HepG2 (cell line): ENCODE data around the gene TOM1L2. TPM values are rescaled to one million over a fixed set of nuclear protein-coding genes. Genes with fewer than 3 reads are reported as not detected.

Experiments used
- DNMT3B ChIP-seq: conservative IDR thresholded peaks from 2 replicates; pipeline ENCODE4 v1.6.1; 2016; ENCODE audit warnings: missing biosample characterization, control low read depth
- E2F1 ChIP-seq: sonication (generic); formaldehyde crosslinking; IDR thresholded peaks from 2 replicates; pipeline ENCODE4 v1.5.0; 2020; ENCODE audit warnings: missing genetic modification reagents
- HNF4G ChIP-seq, 2 experiments: sonication (generic) in 1 of 2; formaldehyde crosslinking in 1 of 2; IDR thresholded peaks; 2 replicates each; pipeline versions ENCODE4 v1.4.0 to v1.6.1; 2011 to 2020; ENCODE audit warnings: borderline replicate concordance in 2 of 2, low read depth in 2 of 2, mild to moderate bottlenecking in 2 of 2, low read length in 1 of 2, missing genetic modification reagents in 1 of 2, moderate library complexity in 1 of 2
- HNRNPLL ChIP-seq: fragments of 200-400 bp; formaldehyde crosslinking; IDR thresholded peaks from 2 replicates; pipeline ENCODE4 v1.6.1; 2017; ENCODE audit warnings: mild to moderate bottlenecking, low read depth, low read length; ENCODE audit not compliant: poor library complexity, severe bottlenecking
- KDM1A ChIP-seq: IDR thresholded peaks from 2 replicates; pipeline ENCODE4 v1.6.1; 2016; ENCODE audit warnings: missing compliant biosample characterization
- KLF15 ChIP-seq: sonication (generic); formaldehyde crosslinking; IDR thresholded peaks from 2 replicates; pipeline ENCODE4 v1.8.1; 2023; ENCODE audit warnings: borderline replicate concordance, mild to moderate bottlenecking, inconsistent platforms, missing genetic modification reagents, mixed read lengths
- MED1 ChIP-seq: sonication (generic); formaldehyde crosslinking; IDR thresholded peaks from 2 replicates; pipeline ENCODE4 v1.4.0; 2020; ENCODE audit warnings: missing genetic modification reagents
- MYC ChIP-seq: sonication (generic); formaldehyde crosslinking; IDR thresholded peaks from 2 replicates; pipeline ENCODE4 v1.9.0; 2021; ENCODE audit warnings: missing genetic modification reagents, borderline replicate concordance
- NR2F2 ChIP-seq: IDR thresholded peaks from 2 replicates; pipeline ENCODE4 v1.6.1; 2012; ENCODE audit warnings: low read depth, inconsistent platforms, borderline replicate concordance
- ONECUT2 ChIP-seq: sonication (generic); formaldehyde crosslinking; IDR thresholded peaks from 2 replicates; pipeline ENCODE4 v1.4.0; 2020; ENCODE audit warnings: missing genetic modification reagents
- RCOR2 ChIP-seq: IDR thresholded peaks from 2 replicates; pipeline ENCODE4 v1.6.1; 2016; ENCODE audit warnings: missing biosample characterization, missing genetic modification reagents
- REPIN1 ChIP-seq: sonication (generic); formaldehyde crosslinking; IDR thresholded peaks from 2 replicates; pipeline ENCODE4 v1.8.0; 2022; ENCODE audit warnings: missing genetic modification reagents, low read depth, mild to moderate bottlenecking, borderline replicate concordance
- RXRB ChIP-seq: IDR thresholded peaks from 2 replicates; pipeline ENCODE4 v1.6.1; 2016; ENCODE audit warnings: borderline replicate concordance, missing genetic modification reagents, missing compliant biosample characterization
- SALL1 ChIP-seq: sonication (generic); formaldehyde crosslinking; IDR thresholded peaks from 2 replicates; pipeline ENCODE4 v1.8.0; 2022; ENCODE audit warnings: mild to moderate bottlenecking, missing genetic modification reagents
- SSRP1 ChIP-seq: IDR thresholded peaks from 2 replicates; pipeline ENCODE4 v1.6.1; 2016; ENCODE audit warnings: control low read depth
- ZBTB38 ChIP-seq: sonication (generic); formaldehyde crosslinking; IDR thresholded peaks from 2 replicates; pipeline ENCODE4 v1.5.1; 2020; ENCODE audit warnings: mild to moderate bottlenecking, missing genetic modification reagents
- ZFX ChIP-seq: sonication (generic); formaldehyde crosslinking; IDR thresholded peaks from 2 replicates; pipeline ENCODE4 v1.4.0; 2020; ENCODE audit warnings: mild to moderate bottlenecking, low read depth, missing genetic modification reagents, moderate library complexity
- ZFY ChIP-seq: sonication (generic); formaldehyde crosslinking; IDR thresholded peaks from 2 replicates; pipeline ENCODE4 v1.4.0; 2020; ENCODE audit warnings: missing genetic modification reagents
- ZMYM2 ChIP-seq: sonication (generic); formaldehyde crosslinking; IDR thresholded peaks from 2 replicates; pipeline ENCODE4 v1.8.0; 2022; ENCODE audit warnings: mild to moderate bottlenecking, missing genetic modification reagents
- ZNF629 ChIP-seq: sonication (generic); formaldehyde crosslinking; conservative IDR thresholded peaks from 2 replicates; pipeline ENCODE4 v1.5.0; 2020; ENCODE audit warnings: missing genetic modification reagents
- ZNF687 ChIP-seq: sonication (generic); formaldehyde crosslinking; IDR thresholded peaks from 2 replicates; pipeline ENCODE4 v1.5.1; 2020; ENCODE audit warnings: mild to moderate bottlenecking, missing genetic modification reagents, moderate library complexity
- ZNF709 ChIP-seq: sonication (generic); formaldehyde crosslinking; IDR thresholded peaks from 2 replicates; pipeline ENCODE4 v1.5.0; 2020; ENCODE audit warnings: mild to moderate bottlenecking, missing genetic modification reagents
- ZNF720 ChIP-seq: sonication (generic); formaldehyde crosslinking; IDR thresholded peaks from 2 replicates; pipeline ENCODE4 v1.4.0; 2020; ENCODE audit warnings: missing genetic modification reagents
- ZNF746 ChIP-seq: sonication (generic); formaldehyde crosslinking; IDR thresholded peaks from 2 replicates; pipeline ENCODE4 v1.8.0; 2022; ENCODE audit warnings: mild to moderate bottlenecking, missing genetic modification reagents
- polyA plus RNA-seq, 8 experiments: library from polyadenylated mRNA; depleted of rRNA in 3 of 8; stranded (reverse) in 7 of 8; unstranded in 1 of 8; fragments of >200 nt; fragmentation: Illumina TruSeq in 4 of 8; extraction: Trizol in 4 of 8; gene quantifications; 2 replicates each; pipeline versions ENCODE4 v1.2.1 to v1.2.3, GENCODE V29; 2011 to 2016; ENCODE audit warnings: low read depth in 4 of 8, missing spikeins in 1 of 8, mixed read lengths in 1 of 8; ENCODE audit not compliant: insufficient read depth in 1 of 8
- total RNA-seq, 5 experiments: library from RNA; depleted of rRNA; stranded (reverse); fragments of >200 nt; fragmentation: Illumina TruSeq; extraction: Trizol; gene quantifications; 2 replicates each; pipeline ENCODE4 v1.2.3, GENCODE V29; 2016; ENCODE audit warnings: low read depth in 1 of 5
- TF ChIP-seq, protein P1 (sequence below): sonication (generic); formaldehyde crosslinking; IDR thresholded peaks from 2 replicates; pipeline ENCODE4 v1.5.1; 2020; ENCODE audit warnings: mild to moderate bottlenecking, missing genetic modification reagents, moderate library complexity

TOM1L2 gene
- total and polyA plus RNA-seq, 2 of the 13 experiments (the other 11 are each of a cell fraction or from before 2014, with no cell fraction given), result 4.7 to 7.4 TPM

- no peak for TF ChIP-seq E2F1 (CRISPR knock-in tag)
- peak; percentile 69 for TF ChIP-seq MED1 (CRISPR knock-in tag)
- TF ChIP-seq SSRP1 (CRISPR knock-in tag), result no peak
- TF ChIP-seq ZNF629 (CRISPR knock-in tag), result peak; percentile 55
- TF ChIP-seq RXRB, result peak; percentile 84; the same call in 1 of the 2 replicates
- TF ChIP-seq KLF15, result no peak
- 0 out of 2 replicates have a peak, but pooled peaks have one; percentile 31 for TF ChIP-seq ZMYM2 (CRISPR knock-in tag)
- TF ChIP-seq NR2F2, result peak; percentile 33; the same call in 1 of the 2 replicates
- 0 out of 2 replicates have a peak, but pooled peaks have one; percentile 34 for TF ChIP-seq KDM1A
- TF ChIP-seq ZNF746 (CRISPR knock-in tag), result no peak
- TF ChIP-seq ZFY (CRISPR knock-in tag), result peak; percentile 28; the same call in 1 of the 2 replicates
- TF ChIP-seq ZFX (CRISPR knock-in tag), result peak; percentile 55; the same call in 1 of the 2 replicates
- peak; percentile 94 for TF ChIP-seq ZNF687 (CRISPR knock-in tag)
- peak; percentile 73; the same call in 1 of the 2 replicates for TF ChIP-seq ZBTB38 (CRISPR knock-in tag)
- peak; percentile 78 for TF ChIP-seq HNF4G (IDR thresholded peaks at IDR 0.05; ENCODE audit: borderline replicate concordance, low read depth, low read length)
- TF ChIP-seq HNF4G (CRISPR knock-in tag; IDR thresholded peaks at IDR 0.05; ENCODE audit: borderline replicate concordance, low read depth), result peak; percentile 69; the same call in 1 of the 2 replicates
- TF ChIP-seq ZNF720 (CRISPR knock-in tag), result no peak
- TF ChIP-seq REPIN1 (CRISPR knock-in tag), result peak; percentile 68; the same call in 1 of the 2 replicates
- TF ChIP-seq SALL1 (CRISPR knock-in tag), result peak; percentile 69
- TF ChIP-seq HNRNPLL, result peak; percentile 30
- no peak for TF ChIP-seq ONECUT2 (CRISPR knock-in tag)
- TF ChIP-seq RCOR2 (CRISPR knock-in tag), result 0 out of 2 replicates have a peak, but pooled peaks have one; percentile 35
- no peak for TF ChIP-seq ZNF709
- peak; percentile 72 for TF ChIP-seq MYC (CRISPR knock-in tag)
- TF ChIP-seq DNMT3B (CRISPR knock-in tag), result no peak
- TF ChIP-seq, protein P1, sequence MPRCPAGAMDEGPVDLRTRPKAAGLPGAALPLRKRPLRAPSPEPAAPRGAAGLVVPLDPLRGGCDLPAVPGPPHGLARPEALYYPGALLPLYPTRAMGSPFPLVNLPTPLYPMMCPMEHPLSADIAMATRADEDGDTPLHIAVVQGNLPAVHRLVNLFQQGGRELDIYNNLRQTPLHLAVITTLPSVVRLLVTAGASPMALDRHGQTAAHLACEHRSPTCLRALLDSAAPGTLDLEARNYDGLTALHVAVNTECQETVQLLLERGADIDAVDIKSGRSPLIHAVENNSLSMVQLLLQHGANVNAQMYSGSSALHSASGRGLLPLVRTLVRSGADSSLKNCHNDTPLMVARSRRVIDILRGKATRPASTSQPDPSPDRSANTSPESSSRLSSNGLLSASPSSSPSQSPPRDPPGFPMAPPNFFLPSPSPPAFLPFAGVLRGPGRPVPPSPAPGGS, result peak; percentile 25; the same call in 1 of the 2 replicates
Measured at GRCh38 chr17:17806611-17807274, 165.5 kb downstream of the TOM1L2 start (continued).
